Astrocyte (in vitro differentiated cells and primary cell): ENCODE data around the gene TAL2.

Experiments
- EZH2 ChIP-seq: IDR thresholded peaks from 2 replicates; pipeline ENCODE4 v1.6.1; 2012; ENCODE audit warnings: mild to moderate bottlenecking, low read length, inconsistent platforms; ENCODE audit not compliant: insufficient read depth
- TF ChIP-seq, protein P1 (sequence below): IDR thresholded peaks from 2 replicates; pipeline ENCODE4 v1.5.1; 2011; ENCODE audit warnings: low read depth, mild to moderate bottlenecking, inconsistent platforms, low read length, moderate library complexity; ENCODE audit not compliant: insufficient read depth

DNA sequence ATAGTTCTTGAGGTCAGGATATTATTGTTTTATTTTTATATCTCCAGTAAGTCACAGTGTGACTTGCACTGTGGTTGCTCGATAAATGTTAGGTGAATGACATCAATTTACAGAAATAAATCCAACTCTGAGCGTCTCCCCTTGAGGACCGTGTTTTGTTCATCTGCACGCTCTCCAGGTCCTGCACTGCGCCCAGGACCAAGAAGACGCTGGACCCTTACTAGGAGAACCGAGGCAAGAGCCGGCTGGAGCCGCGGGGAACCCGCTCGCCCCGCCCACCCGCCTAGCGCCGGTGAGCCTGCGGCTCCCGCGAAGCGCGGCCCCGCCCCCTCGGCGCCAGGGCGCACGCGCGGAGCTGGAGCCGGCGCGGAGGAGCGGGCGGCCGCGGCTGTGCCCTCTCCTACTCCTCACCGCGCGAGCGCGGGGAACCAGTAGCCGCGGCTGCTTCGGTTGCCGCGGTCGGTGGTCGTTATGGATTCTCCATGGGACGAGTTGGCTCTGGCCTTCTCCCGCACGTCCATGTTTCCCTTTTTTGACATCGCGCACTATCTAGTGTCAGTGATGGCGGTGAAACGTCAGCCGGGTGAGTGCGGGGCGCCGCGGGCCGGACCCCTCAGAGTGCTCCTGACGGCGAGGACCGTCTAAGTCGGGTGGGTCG is 32.1 kb downstream of the TAL2 start, which contains the start of gene TMEM38B:
- TF ChIP-seq, protein P1, sequence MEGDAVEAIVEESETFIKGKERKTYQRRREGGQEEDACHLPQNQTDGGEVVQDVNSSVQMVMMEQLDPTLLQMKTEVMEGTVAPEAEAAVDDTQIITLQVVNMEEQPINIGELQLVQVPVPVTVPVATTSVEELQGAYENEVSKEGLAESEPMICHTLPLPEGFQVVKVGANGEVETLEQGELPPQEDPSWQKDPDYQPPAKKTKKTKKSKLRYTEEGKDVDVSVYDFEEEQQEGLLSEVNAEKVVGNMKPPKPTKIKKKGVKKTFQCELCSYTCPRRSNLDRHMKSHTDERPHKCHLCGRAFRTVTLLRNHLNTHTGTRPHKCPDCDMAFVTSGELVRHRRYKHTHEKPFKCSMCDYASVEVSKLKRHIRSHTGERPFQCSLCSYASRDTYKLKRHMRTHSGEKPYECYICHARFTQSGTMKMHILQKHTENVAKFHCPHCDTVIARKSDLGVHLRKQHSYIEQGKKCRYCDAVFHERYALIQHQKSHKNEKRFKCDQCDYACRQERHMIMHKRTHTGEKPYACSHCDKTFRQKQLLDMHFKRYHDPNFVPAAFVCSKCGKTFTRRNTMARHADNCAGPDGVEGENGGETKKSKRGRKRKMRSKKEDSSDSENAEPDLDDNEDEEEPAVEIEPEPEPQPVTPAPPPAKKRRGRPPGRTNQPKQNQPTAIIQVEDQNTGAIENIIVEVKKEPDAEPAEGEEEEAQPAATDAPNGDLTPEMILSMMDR = no peak
- TF ChIP-seq EZH2 = no peak
